Psoas muscle (tissue), 8 donors: ENCODE data around the gene ZHX3. TPM values are rescaled to one million over a fixed set of nuclear protein-coding genes. Genes with fewer than 3 reads are reported as not detected.
"Not testable (repeated sequence)": the region's sequence is repeated elsewhere in the genome, so short reads cannot be mapped to it uniquely, and the experiment has no call there.

ENCODE experiments used
- ATAC-seq, 4 donors: fragments of 200-7000 bp; cut with Tn5 transposase; one replicate each; pipeline ENCODE4 v1.9.1; 2020; ENCODE audit warnings: moderate library complexity in 3 of 4, mild to moderate bottlenecking in 2 of 4
- DNase-seq, 2 donors: peaks; one replicate each; pipeline ENCODE4 v3.0.0-alpha.2; 2020
- H3K27ac ChIP-seq: fragments of 200-600 bp; one replicate; pipeline ENCODE4 v1.8.0; 2022
- H3K27me3 ChIP-seq, 3 donors: fragments of 200-600 bp in 1 of 3; one replicate each; pipeline versions ENCODE4 v1.6.1 to v1.8.0; 2013 to 2022; ENCODE audit warnings: low read length in 2 of 3, mild to moderate bottlenecking in 2 of 3, moderate library complexity in 1 of 3; ENCODE audit not compliant: insufficient read depth in 3 of 3
- H3K36me3 ChIP-seq, 2 donors: fragments of 200-600 bp in 1 of 2; one replicate each; pipeline versions ENCODE4 v1.6.1 to v1.8.0; 2013 to 2022; ENCODE audit warnings: low read depth in 1 of 2, mild to moderate bottlenecking in 1 of 2, moderate library complexity in 1 of 2; ENCODE audit not compliant: insufficient read depth in 1 of 2
- H3K4me1 ChIP-seq: fragments of 200-600 bp; one replicate; pipeline ENCODE4 v1.8.0; 2022
- H3K4me3 ChIP-seq: fragments of 200-600 bp; one replicate; pipeline ENCODE4 v1.8.0; 2022; ENCODE audit warnings: mild to moderate bottlenecking
- H3K9me3 ChIP-seq: fragments of 200-600 bp; one replicate; pipeline ENCODE4 v1.8.0; 2022
- WGBS, 3 donors: extraction: QIAGEN DNeasy Blood & Tissue Kit; methylation state at CpG; one replicate each; pipeline versions ENCODE4 v1.1.6 to v1.1.7; 2013; 5-methylcytosine and 5-hydroxymethylcytosine counted together
- intact Hi-C, 2 donors: fragments of 100-400 bp; cut with DNase I; formaldehyde crosslinking; loops; one replicate each; pipeline versions ENCODE4 v1.11.0 to v1.14.2; 2022
- polyA plus RNA-seq, 3 donors: library from polyadenylated mRNA; stranded (reverse); fragments of 200-250 nt; gene quantifications; one replicate each; pipeline ENCODE4 v1.2.3, GENCODE V29; 2013
- total RNA-seq, 4 donors: library from RNA; stranded (reverse); fragmentation: NEBNext Ultra II Directional in 2 of 4; extraction: Animal tissue kit (Norgen Biotek cat#: 25700) in 2 of 4; gene quantifications; one replicate each; pipeline versions ENCODE4 v1.2.1 to v1.2.4, GENCODE V29; 2021 to 2023
- TF ChIP-seq, protein P1 (sequence below): fragments of 200-600 bp; IDR thresholded peaks from one replicate; pipeline ENCODE4 v1.8.0; 2022; ENCODE audit warnings: antibody characterized with exemption
- donor health status: healthy with polysubstance abuse.
- donor health status: DM: no; HTN: no; CAD: no; lungs with moderate emphysema.
- donor health status: Bipolar disorder and iron deficiency.
- donor health status: healthy.
- donor health status: DM: yes; HTN: yes; CAD: no.
- donor health status: DM: no; HTN: no; CAD: no.
- donor health status: DM: no; HTN: no; CAD: no.
- donor health status: DM: yes; HTN: yes; CAD: no.

ZHX3 gene
- total and polyA plus RNA-seq, 7 donors = 7.0 to 47.7 (median 39.6) TPM

DNA sequence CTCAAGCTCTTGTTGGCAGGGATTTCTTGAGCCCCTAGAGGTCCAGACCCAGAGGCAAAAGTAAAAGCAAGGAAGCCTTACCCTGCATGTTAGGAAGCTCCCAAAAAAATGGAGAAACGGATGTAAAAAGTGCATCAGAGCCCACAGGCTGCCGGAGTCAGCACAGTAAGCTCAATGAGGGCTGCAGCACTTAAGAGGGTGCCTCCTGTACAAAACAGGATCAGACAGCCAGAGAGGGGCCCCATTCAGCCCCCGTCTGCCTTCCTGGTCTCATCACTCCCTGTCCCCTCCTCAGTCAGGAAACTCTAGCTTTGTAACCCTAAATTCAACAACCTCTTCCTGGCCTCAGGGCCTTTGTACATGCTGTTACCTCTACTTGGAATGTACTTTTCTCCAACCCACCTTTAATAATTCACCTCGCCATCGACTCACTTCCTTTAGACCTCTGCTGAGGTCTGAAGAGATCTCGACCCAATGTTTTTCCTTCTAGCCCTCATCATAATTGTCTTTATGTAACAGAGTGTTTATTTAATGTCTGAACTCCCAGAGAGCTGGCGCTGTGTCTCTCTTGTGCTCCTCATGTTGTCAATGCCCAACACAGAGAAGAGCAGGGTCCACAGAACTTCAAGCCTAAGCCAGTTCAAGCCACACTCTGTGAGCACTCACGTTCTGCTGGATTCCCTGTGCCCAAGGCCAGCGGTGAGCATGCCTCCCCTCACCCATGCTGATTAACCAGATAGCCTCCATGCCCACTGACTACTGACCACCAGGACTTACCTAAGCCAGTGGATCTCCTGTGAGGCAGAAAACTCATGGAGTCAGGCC is 183.0 kb downstream of the ZHX3 start:
- Histone ChIP-seq H3K9me3 (no peaks in the 10 kb centered on the region), H3K4me3 (no peak overlapping the region), H3K4me1 (peaks cover 26% of the 10 kb centered on the region), H3K36me3 (no peaks in the 10 kb centered on the region), H3K27ac (no peak overlapping the region), H3K27me3 (no peaks in the 10 kb centered on the region)
- 85 to 89% (median 87%) methylated on average over 9 of the region's 9 CpGs for WGBS, 3 donors
- ATAC-seq (no peak), DNase-seq (no peak)
- TF ChIP-seq, protein P1, sequence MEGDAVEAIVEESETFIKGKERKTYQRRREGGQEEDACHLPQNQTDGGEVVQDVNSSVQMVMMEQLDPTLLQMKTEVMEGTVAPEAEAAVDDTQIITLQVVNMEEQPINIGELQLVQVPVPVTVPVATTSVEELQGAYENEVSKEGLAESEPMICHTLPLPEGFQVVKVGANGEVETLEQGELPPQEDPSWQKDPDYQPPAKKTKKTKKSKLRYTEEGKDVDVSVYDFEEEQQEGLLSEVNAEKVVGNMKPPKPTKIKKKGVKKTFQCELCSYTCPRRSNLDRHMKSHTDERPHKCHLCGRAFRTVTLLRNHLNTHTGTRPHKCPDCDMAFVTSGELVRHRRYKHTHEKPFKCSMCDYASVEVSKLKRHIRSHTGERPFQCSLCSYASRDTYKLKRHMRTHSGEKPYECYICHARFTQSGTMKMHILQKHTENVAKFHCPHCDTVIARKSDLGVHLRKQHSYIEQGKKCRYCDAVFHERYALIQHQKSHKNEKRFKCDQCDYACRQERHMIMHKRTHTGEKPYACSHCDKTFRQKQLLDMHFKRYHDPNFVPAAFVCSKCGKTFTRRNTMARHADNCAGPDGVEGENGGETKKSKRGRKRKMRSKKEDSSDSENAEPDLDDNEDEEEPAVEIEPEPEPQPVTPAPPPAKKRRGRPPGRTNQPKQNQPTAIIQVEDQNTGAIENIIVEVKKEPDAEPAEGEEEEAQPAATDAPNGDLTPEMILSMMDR = no peak
- intact Hi-C loops = loop anchor here in 1 of 2 donors (2.0 kb wide), 1 partner anchor 206 kb away; the partner anchor contains the start of gene LPIN3

DNA sequence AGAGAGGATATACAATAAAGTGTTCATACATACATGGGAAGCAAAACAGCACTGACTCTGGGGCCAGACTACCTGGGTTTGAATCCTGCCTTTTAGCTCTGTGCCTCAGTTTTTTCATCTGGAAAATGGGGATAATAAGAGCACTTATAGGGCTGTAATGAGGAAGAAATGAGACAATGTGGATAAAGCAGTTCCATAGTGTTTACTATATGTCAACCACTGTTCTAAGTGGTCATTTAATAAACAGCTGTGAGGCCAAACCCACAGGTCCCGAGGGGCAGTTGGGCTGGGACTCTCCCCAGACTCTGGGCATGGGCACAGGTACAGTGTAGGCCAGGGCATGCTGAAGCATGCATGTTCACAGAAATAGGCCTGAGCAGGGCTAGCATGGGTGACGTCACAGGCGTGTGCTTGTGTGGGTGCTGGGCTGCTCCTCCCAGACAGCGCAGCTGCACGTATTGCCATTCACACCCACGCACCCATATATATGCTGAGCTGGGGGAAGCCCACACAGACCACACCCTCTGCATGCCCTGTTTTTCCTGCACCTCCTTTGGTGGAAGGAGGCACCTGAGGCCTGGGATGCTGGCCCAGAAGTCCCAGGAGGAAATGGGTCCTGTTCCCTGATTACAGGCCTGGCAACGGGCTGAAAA is 183.7 kb downstream of the ZHX3 start:
- no peak for ATAC-seq
- no peaks in the 10 kb centered on the region for H3K36me3 ChIP-seq
- H3K4me3 ChIP-seq = no peak overlapping the region
- WGBS, 3 donors = 76 to 90% (median 87%) methylated on average over 7 of the region's 7 CpGs
- TF ChIP-seq, protein P1 = no peak
- no peak for DNase-seq
- H3K27ac ChIP-seq = no peak overlapping the region
- no peaks in the 10 kb centered on the region for H3K9me3 ChIP-seq
- H3K27me3 ChIP-seq = no peaks in the 10 kb centered on the region
- peaks cover 19% of the 10 kb centered on the region for H3K4me1 ChIP-seq
- intact Hi-C loops = loop anchor here in 1 of 2 donors (2.0 kb wide), 1 partner anchor 207 kb away; the partner anchor contains the start of gene LPIN3

DNA sequence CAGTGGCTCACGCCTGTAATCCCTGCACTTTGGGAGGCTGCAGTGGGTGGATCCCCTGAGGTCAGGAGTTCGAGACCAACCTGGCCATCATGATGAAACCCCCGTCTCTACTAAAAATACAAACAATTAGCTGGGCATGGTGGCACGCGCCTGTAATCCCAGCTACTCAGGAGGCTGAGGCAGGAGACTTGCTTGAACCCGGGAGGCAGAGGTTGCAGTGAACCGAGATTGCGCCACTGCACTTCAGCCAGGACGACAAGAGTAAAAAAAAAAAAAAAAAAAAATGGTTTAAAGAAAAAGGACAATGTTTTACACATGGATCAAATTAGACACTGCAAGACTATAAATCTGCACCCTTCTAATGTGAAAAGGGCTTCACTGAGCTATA is 185.1 kb downstream of the ZHX3 start:
- WGBS, 3 donors = 84 to 90% (median 86%) methylated on average over 9 of the region's 9 CpGs
- H3K4me3 ChIP-seq, H3K27me3 ChIP-seq, DNase-seq, H3K4me1 ChIP-seq, H3K36me3 ChIP-seq, ATAC-seq, H3K27ac ChIP-seq, intact Hi-C loops, H3K9me3 ChIP-seq: not testable (repeated sequence)

DNA sequence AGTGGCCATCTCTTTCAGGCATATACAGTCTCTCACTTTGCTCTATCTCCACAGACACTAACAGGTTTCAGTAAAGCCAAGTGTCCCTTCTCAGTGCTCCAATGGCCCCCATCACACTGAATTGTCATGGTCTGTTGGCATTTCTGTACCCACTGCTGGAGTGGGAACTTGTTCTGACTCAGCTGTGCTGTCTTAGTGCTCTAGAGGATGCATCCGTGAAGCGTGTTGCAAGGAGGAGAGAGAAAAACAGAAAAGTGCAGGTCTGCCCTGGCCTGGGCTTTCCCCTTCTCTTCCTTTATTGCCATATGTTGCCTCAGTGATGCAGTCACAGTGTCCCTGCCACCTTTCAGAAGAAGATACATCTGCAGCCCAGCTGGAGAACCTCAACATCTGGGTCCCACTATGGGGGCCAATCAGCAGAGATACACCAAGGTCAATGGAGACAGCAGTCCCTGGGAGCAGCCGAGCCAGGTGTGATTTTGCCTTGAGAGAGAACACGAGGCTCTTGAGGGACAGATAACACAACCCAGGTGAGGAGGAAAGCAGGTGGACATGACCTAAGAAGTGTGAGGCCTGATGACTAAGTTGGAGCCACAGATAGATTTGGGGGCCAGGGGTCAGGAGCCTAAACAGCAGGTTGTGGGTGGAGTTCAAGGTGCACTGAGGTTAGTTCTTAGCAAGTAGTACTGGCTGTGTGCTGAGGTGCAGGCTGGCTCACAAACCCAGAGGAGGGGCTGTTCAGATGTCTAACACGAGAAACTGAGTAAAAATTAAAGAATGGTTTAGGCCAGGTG is 185.7 kb downstream of the ZHX3 start:
- TF ChIP-seq, protein P1 = no peak
- DNase-seq (no peak), ATAC-seq (no peak)
- Histone ChIP-seq H3K4me3 (no peak overlapping the region), H3K4me1 (peaks cover 10% of the 10 kb centered on the region), H3K27ac (no peak overlapping the region), H3K36me3 (no peaks in the 10 kb centered on the region), H3K9me3 (no peaks in the 10 kb centered on the region), H3K27me3 (no peaks in the 10 kb centered on the region)
- WGBS, 3 donors = 82 to 87% (median 85%) methylated on average over 5 of the region's 5 CpGs
- intact Hi-C loops = no loop called here

Other genes with a start within 250 kb of the ZHX3 start
- gene PLCG1, start 180.2 kb downstream of the ZHX3 start, total RNA-seq = 10 to 100 TPM; 21.7 to 43.1 (median 28.0) TPM
- gene PLCG1, start 180.2 kb downstream of the ZHX3 start, polyA plus RNA-seq = 10 to 100 TPM; 16.0 to 26.0 (median 19.7) TPM
- gene LPIN3, start 23.1 kb upstream of the ZHX3 start, total RNA-seq = 1 to 10 TPM in 3 of 4 donors, under 1 TPM in 1; 0.57 to 2.4 (median 1.3) TPM
- gene LPIN3, start 23.1 kb upstream of the ZHX3 start, polyA plus RNA-seq = 1 to 10 TPM; 1.1 to 3.0 (median 2.0) TPM
- gene EMILIN3, start 49.1 kb upstream of the ZHX3 start, total RNA-seq = 1 to 10 TPM in 1 of 4 donors, under 1 TPM in 2, not detected in 1; 0.12 to 1.1 (median 0.23) TPM
- gene EMILIN3, start 49.1 kb upstream of the ZHX3 start, polyA plus RNA-seq = 1 to 10 TPM in 1 of 3 donors, under 1 TPM in 2; 0.15 to 1.5 (median 0.70) TPM